Memory B cell (primary cell): ENCODE data around the gene ISL2.
"Not testable (repeated sequence)": the region's sequence is repeated elsewhere in the genome, so short reads cannot be mapped to it uniquely, and the experiment has no call there.

Experiments
- ATAC-seq: fragments of 150-1000 bp; cut with Tn5 transposase; 2 replicates; pipeline ENCODE4 v1.10.0; 2021; ENCODE audit warnings: low read depth, mild to moderate bottlenecking, moderate library complexity
- DNase-seq, 2 donors: peaks; one replicate each; pipeline ENCODE4 v3.0.0; 2022; ENCODE audit warnings: low spot score in 2 of 2
- H3K27ac Mint-ChIP-seq: one replicate; pipeline ENCODE4 v1.8.0; 2022; ENCODE audit warnings: mild to moderate bottlenecking, moderate library complexity, mixed read lengths
- H3K27me3 Mint-ChIP-seq: one replicate; pipeline ENCODE4 v1.8.0; 2022; ENCODE audit warnings: mixed read lengths
- H3K36me3 Mint-ChIP-seq: one replicate; pipeline ENCODE4 v1.8.0; 2022; ENCODE audit warnings: mild to moderate bottlenecking, mixed read lengths
- H3K4me1 Mint-ChIP-seq: one replicate; pipeline ENCODE4 v1.8.0; 2022; ENCODE audit warnings: mixed read lengths
- H3K4me3 Mint-ChIP-seq: one replicate; pipeline ENCODE4 v1.8.0; 2022; ENCODE audit warnings: mild to moderate bottlenecking, moderate library complexity, mixed read lengths
- H3K9me3 Mint-ChIP-seq: one replicate; pipeline ENCODE4 v1.8.0; 2022; ENCODE audit warnings: mixed read lengths

Gene ISL2

GRCh38 chr15:76313175-76313567, 23.4 kb upstream of the ISL2 start:
- peaks cover 21% of the 10 kb centered on the region for H3K4me1 Mint-ChIP-seq
- DNase-seq, H3K27ac Mint-ChIP-seq, H3K9me3 Mint-ChIP-seq, H3K27me3 Mint-ChIP-seq, H3K36me3 Mint-ChIP-seq, ATAC-seq: not testable (repeated sequence)
- peak overlapping the region; percentile 89 for H3K4me3 Mint-ChIP-seq

- Mint-ChIP-seq H3K36me3 (no peaks in the 10 kb centered on the region), H3K9me3 (no peaks in the 10 kb centered on the region), H3K4me1 (peaks cover 19% of the 10 kb centered on the region), H3K27ac (no peak overlapping the region), H3K27me3 (no peaks in the 10 kb centered on the region), H3K4me3 (no peak overlapping the region)
- ATAC-seq (no peak), DNase-seq (no peak)
Measured at GRCh38 chr15:76313731-76314130, 22.8 kb upstream of the ISL2 start.

GRCh38 chr15:76320012-76320411, 16.6 kb upstream of the ISL2 start:
- H3K4me1 Mint-ChIP-seq: no peaks in the 10 kb centered on the region
- peaks cover 12% of the 10 kb centered on the region for H3K27me3 Mint-ChIP-seq
- ATAC-seq: no peak
- H3K4me3 Mint-ChIP-seq: no peak overlapping the region
- no peak overlapping the region for H3K27ac Mint-ChIP-seq
- no peaks in the 10 kb centered on the region for H3K36me3 Mint-ChIP-seq
- DNase-seq: no peak
- no peaks in the 10 kb centered on the region for H3K9me3 Mint-ChIP-seq

GRCh38 chr15:76321171-76321570, 15.4 kb upstream of the ISL2 start:
- Mint-ChIP-seq H3K27me3 (peaks cover 12% of the 10 kb centered on the region), H3K27ac (no peak overlapping the region), H3K36me3 (no peaks in the 10 kb centered on the region), H3K9me3 (no peaks in the 10 kb centered on the region), H3K4me1 (no peaks in the 10 kb centered on the region), H3K4me3 (no peak overlapping the region)
- DNase-seq (no peak), ATAC-seq (no peak)

- no peaks in the 10 kb centered on the region for H3K36me3 Mint-ChIP-seq
- H3K9me3 Mint-ChIP-seq: no peaks in the 10 kb centered on the region
- DNase-seq: no peak
- no peak overlapping the region for H3K4me3 Mint-ChIP-seq
- ATAC-seq: no peak
- no peaks in the 10 kb centered on the region for H3K4me1 Mint-ChIP-seq
- H3K27ac Mint-ChIP-seq: no peak overlapping the region
- peaks cover 14% of the 10 kb centered on the region for H3K27me3 Mint-ChIP-seq
Measured at GRCh38 chr15:76321602-76322001, 15.0 kb upstream of the ISL2 start.

GRCh38 chr15:76324066-76324465, 12.5 kb upstream of the ISL2 start:
- no peaks in the 10 kb centered on the region for H3K4me1 Mint-ChIP-seq
- peaks cover 19% of the 10 kb centered on the region for H3K27me3 Mint-ChIP-seq
- DNase-seq (no peak), ATAC-seq (no peak)
- H3K4me3 Mint-ChIP-seq: no peak overlapping the region
- no peaks in the 10 kb centered on the region for H3K9me3 Mint-ChIP-seq
- H3K27ac Mint-ChIP-seq: no peak overlapping the region
- H3K36me3 Mint-ChIP-seq: no peaks in the 10 kb centered on the region

- no peaks in the 10 kb centered on the region for H3K9me3 Mint-ChIP-seq
- H3K4me3 Mint-ChIP-seq: no peak overlapping the region
- H3K36me3 Mint-ChIP-seq: no peaks in the 10 kb centered on the region
- no peaks in the 10 kb centered on the region for H3K4me1 Mint-ChIP-seq
- no peak overlapping the region for H3K27ac Mint-ChIP-seq
- ATAC-seq (no peak), DNase-seq (no peak)
- H3K27me3 Mint-ChIP-seq: peaks cover 25% of the 10 kb centered on the region
Measured at GRCh38 chr15:76325704-76326103, 10.9 kb upstream of the ISL2 start.

GRCh38 chr15:76327191-76328105, 9.1 kb upstream of the ISL2 start:
- DNase-seq: no peak
- no peaks in the 10 kb centered on the region for H3K4me1 Mint-ChIP-seq
- no peak overlapping the region for H3K4me3 Mint-ChIP-seq
- H3K27ac Mint-ChIP-seq: no peak overlapping the region
- H3K36me3 Mint-ChIP-seq: no peaks in the 10 kb centered on the region
- no peaks in the 10 kb centered on the region for H3K9me3 Mint-ChIP-seq
- H3K27me3 Mint-ChIP-seq: peaks cover 21% of the 10 kb centered on the region
- ATAC-seq: no peak

GRCh38 chr15:76328106-76328696, 8.4 kb upstream of the ISL2 start:
- H3K36me3 Mint-ChIP-seq: no peaks in the 10 kb centered on the region
- H3K27ac Mint-ChIP-seq: no peak overlapping the region
- no peaks in the 10 kb centered on the region for H3K4me1 Mint-ChIP-seq
- H3K4me3 Mint-ChIP-seq: no peak overlapping the region
- DNase-seq (no peak), ATAC-seq (no peak)
- H3K27me3 Mint-ChIP-seq: peaks cover 21% of the 10 kb centered on the region
- no peaks in the 10 kb centered on the region for H3K9me3 Mint-ChIP-seq

GRCh38 chr15:76328958-76329357, 7.6 kb upstream of the ISL2 start:
- peaks cover 21% of the 10 kb centered on the region for H3K27me3 Mint-ChIP-seq
- DNase-seq (no peak), ATAC-seq (no peak)
- no peak overlapping the region for H3K4me3 Mint-ChIP-seq
- no peaks in the 10 kb centered on the region for H3K36me3 Mint-ChIP-seq
- no peak overlapping the region for H3K27ac Mint-ChIP-seq
- H3K4me1 Mint-ChIP-seq: peaks cover under 1% of the 10 kb centered on the region
- no peaks in the 10 kb centered on the region for H3K9me3 Mint-ChIP-seq

- Mint-ChIP-seq H3K27ac (no peak overlapping the region), H3K27me3 (peaks cover 27% of the 10 kb centered on the region), H3K9me3 (no peaks in the 10 kb centered on the region), H3K36me3 (no peaks in the 10 kb centered on the region), H3K4me1 (peaks cover 5% of the 10 kb centered on the region), H3K4me3 (no peak overlapping the region)
- ATAC-seq: no peak
- DNase-seq: no peak
Measured at GRCh38 chr15:76330080-76330680, 6.4 kb upstream of the ISL2 start.

GRCh38 chr15:76332796-76333195, 3.8 kb upstream of the ISL2 start:
- Mint-ChIP-seq H3K9me3 (no peaks in the 10 kb centered on the region), H3K4me3 (no peak overlapping the region), H3K36me3 (no peaks in the 10 kb centered on the region), H3K27ac (no peak overlapping the region), H3K4me1 (peaks cover 20% of the 10 kb centered on the region), H3K27me3 (peaks cover 34% of the 10 kb centered on the region)
- DNase-seq (no peak), ATAC-seq (no peak)

GRCh38 chr15:76333309-76333708, 3.3 kb upstream of the ISL2 start:
- Mint-ChIP-seq H3K4me1 (peaks cover 20% of the 10 kb centered on the region), H3K9me3 (no peaks in the 10 kb centered on the region), H3K27me3 (peaks cover 31% of the 10 kb centered on the region), H3K27ac (no peak overlapping the region), H3K4me3 (no peak overlapping the region), H3K36me3 (no peaks in the 10 kb centered on the region)
- DNase-seq: no peak
- ATAC-seq: no peak

- H3K36me3 Mint-ChIP-seq: peaks cover 4% of the 10 kb centered on the region
- ATAC-seq: no peak
Measured at GRCh38 chr15:76333720-76334437, 2.7 kb upstream of the ISL2 start.

More at GRCh38 chr15:76333720-76334437, 2.7 kb upstream of the ISL2 start:
- Mint-ChIP-seq H3K27me3 (peaks cover 36% of the 10 kb centered on the region), H3K4me3 (no peak overlapping the region), H3K27ac (peak overlapping the region; percentile 18), H3K9me3 (peaks cover 3% of the 10 kb centered on the region), H3K4me1 (peaks cover 26% of the 10 kb centered on the region)
- DNase-seq: no peak
